Neuronal stem cell (in vitro differentiated cells): ENCODE data around the gene GALM.
"Not testable (repeated sequence)": the region's sequence is repeated elsewhere in the genome, so short reads cannot be mapped to it uniquely, and the experiment has no call there.

Experiments used
- DNase-seq: peaks from one replicate; pipeline ENCODE4 v3.0.0-alpha.2; 2013; ENCODE audit warnings: low spot score
- H2AFZ ChIP-seq: one replicate; pipeline ENCODE4 v1.6.1; 2013; ENCODE audit warnings: mild to moderate bottlenecking, low read length, inconsistent platforms
- H2AK5ac ChIP-seq: 2 replicates; pipeline ENCODE4 v1.6.1; 2013; ENCODE audit warnings: low read depth, mild to moderate bottlenecking, inconsistent platforms, low read length, moderate library complexity, mixed read lengths
- H2BK120ac ChIP-seq: 2 replicates; pipeline ENCODE4 v1.6.1; 2013; ENCODE audit warnings: low read depth, mild to moderate bottlenecking, inconsistent platforms, low read length, moderate library complexity, mixed read lengths
- H2BK12ac ChIP-seq: one replicate; pipeline ENCODE4 v1.6.1; 2013; ENCODE audit warnings: low read length, inconsistent platforms
- H2BK15ac ChIP-seq: 2 replicates; pipeline ENCODE4 v1.6.1; 2013; ENCODE audit warnings: mild to moderate bottlenecking, low read length, inconsistent platforms, mixed read lengths
- H2BK5ac ChIP-seq: one replicate; pipeline ENCODE4 v1.6.1; 2013; ENCODE audit warnings: inconsistent platforms, mild to moderate bottlenecking, low read length, moderate library complexity
- H3K14ac ChIP-seq: one replicate; pipeline ENCODE4 v1.6.1; 2013; ENCODE audit warnings: low read length, inconsistent platforms
- H3K18ac ChIP-seq: 2 replicates; pipeline ENCODE4 v1.6.1; 2013; ENCODE audit warnings: low read length, inconsistent platforms
- H3K23ac ChIP-seq: 2 replicates; pipeline ENCODE4 v1.6.1; 2013; ENCODE audit warnings: low read depth, mild to moderate bottlenecking, mixed read lengths, low read length, inconsistent platforms; ENCODE audit not compliant: poor library complexity
- H3K27ac ChIP-seq: replicated peaks from 3 replicates; pipeline ENCODE4 v1.5.1; 2013; ENCODE audit warnings: low read length, inconsistent platforms
- H3K27me3 ChIP-seq, 3 experiments: 2 replicates each; pipeline ENCODE4 v1.6.1; 2013; ENCODE audit warnings: low read length in 3 of 3, mild to moderate bottlenecking in 2 of 3, inconsistent platforms in 1 of 3, low read depth in 1 of 3, mixed read lengths in 1 of 3, moderate library complexity in 1 of 3; ENCODE audit not compliant: control insufficient read depth in 3 of 3, insufficient read depth in 3 of 3
- H3K36me3 ChIP-seq, 2 donors: replicated peaks in 1 of 2; 2 replicates each; pipeline ENCODE4 v1.6.1; 2013; ENCODE audit warnings: low read length in 2 of 2; ENCODE audit not compliant: control insufficient read depth in 2 of 2, insufficient read depth in 2 of 2
- H3K4ac ChIP-seq: 2 replicates; pipeline ENCODE4 v1.6.1; 2013; ENCODE audit warnings: inconsistent platforms, mild to moderate bottlenecking, low read length, moderate library complexity
- H3K4me1 ChIP-seq, 2 donors: 1 replicate in 1 of 2; 2 replicates in 1 of 2; pipeline ENCODE4 v1.6.1; 2013; ENCODE audit warnings: low read length in 2 of 2, low read depth in 1 of 2; ENCODE audit not compliant: control insufficient read depth in 2 of 2, insufficient read depth in 1 of 2
- H3K4me2 ChIP-seq: one replicate; pipeline ENCODE4 v1.6.1; 2013; ENCODE audit warnings: mild to moderate bottlenecking, low read length, inconsistent platforms; ENCODE audit not compliant: insufficient read depth, poor library complexity, severe bottlenecking
- H3K4me3 ChIP-seq, 2 donors: 2 replicates each; pipeline ENCODE4 v1.5.1; 2013; ENCODE audit warnings: low read length in 2 of 2, mild to moderate bottlenecking in 2 of 2, inconsistent platforms in 1 of 2, moderate library complexity in 1 of 2
- H3K79me1 ChIP-seq: one replicate; pipeline ENCODE4 v1.6.1; 2013; ENCODE audit warnings: low read depth, mild to moderate bottlenecking, inconsistent platforms, low read length, moderate library complexity
- H3K9ac ChIP-seq: one replicate; pipeline ENCODE4 v1.6.1; 2013; ENCODE audit warnings: mild to moderate bottlenecking, low read depth, low read length, inconsistent platforms; ENCODE audit not compliant: poor library complexity
- H3K9me3 ChIP-seq, 2 donors: replicated peaks in 1 of 2; 2 replicates each; pipeline versions ENCODE3 to v1.6.1; 2013; ENCODE audit warnings: low read length in 2 of 2, mild to moderate bottlenecking in 2 of 2, inconsistent platforms in 1 of 2, low read depth in 1 of 2, mixed read lengths in 1 of 2, moderate library complexity in 1 of 2; ENCODE audit not compliant: control insufficient read depth in 2 of 2, insufficient read depth in 1 of 2
- H4K8ac ChIP-seq: one replicate; pipeline ENCODE4 v1.6.1; 2013; ENCODE audit warnings: low read depth, mild to moderate bottlenecking, inconsistent platforms, low read length, moderate library complexity
- H4K91ac ChIP-seq: one replicate; pipeline ENCODE4 v1.6.1; 2013; ENCODE audit warnings: low read length, low read depth, mild to moderate bottlenecking, inconsistent platforms; ENCODE audit not compliant: poor library complexity
- WGBS, 2 donors: extraction: QIAGEN DNeasy Blood & Tissue Kit; methylation state at CpG; one replicate each; pipeline ENCODE4 v1.1.7; 2013; ENCODE audit warnings: missing lambda C conversion rate in 2 of 2, mixed read lengths in 1 of 2; ENCODE audit not compliant: insufficient read length in 2 of 2, insufficient replicate concordance in 1 of 2; ENCODE audit errors: extremely low coverage in 2 of 2; 5-methylcytosine and 5-hydroxymethylcytosine counted together

GALM gene

GRCh38 chr2:38708491-38708890 lies 42.6 kb downstream of the GALM start:
- H2AFZ ChIP-seq, H2AK5ac ChIP-seq, H3K9ac ChIP-seq, H3K36me3 ChIP-seq, H3K4me1 ChIP-seq, H3K14ac ChIP-seq, H3K18ac ChIP-seq, H3K4ac ChIP-seq, H3K9me3 ChIP-seq, H3K23ac ChIP-seq, H2BK15ac ChIP-seq, H3K27ac ChIP-seq, H3K4me3 ChIP-seq, DNase-seq, H2BK5ac ChIP-seq, H2BK120ac ChIP-seq, H3K4me2 ChIP-seq, H4K91ac ChIP-seq, H4K8ac ChIP-seq, H3K27me3 ChIP-seq, H2BK12ac ChIP-seq, H3K79me1 ChIP-seq: not testable (repeated sequence)
- WGBS, 2 donors = no CpG with 5 or more reads among the region's 9 CpGs

- H3K23ac ChIP-seq = no peak overlapping the region
- peaks cover 0 to 4% of the 10 kb centered on the region in 2 donors for H3K36me3 ChIP-seq
- no peaks in the 10 kb centered on the region for H3K27me3 ChIP-seq
- no peak overlapping the region for H2BK5ac ChIP-seq
- H2AFZ ChIP-seq = no peak overlapping the region
- no peaks in the 10 kb centered on the region for H3K9me3 ChIP-seq
- no peak overlapping the region for H3K18ac ChIP-seq
- no peak overlapping the region for H2AK5ac ChIP-seq
- no peaks in the 10 kb centered on the region for H3K79me1 ChIP-seq
- no peak overlapping the region for H3K14ac ChIP-seq
- H3K4me2 ChIP-seq = no peak overlapping the region
- H4K91ac ChIP-seq = no peak overlapping the region
- H3K27ac ChIP-seq = no peak overlapping the region
- H2BK12ac ChIP-seq = no peak overlapping the region
- peaks cover 0 to 3% of the 10 kb centered on the region in 2 donors for H3K4me1 ChIP-seq
- H2BK120ac ChIP-seq = no peak overlapping the region
- H3K4ac ChIP-seq = no peak overlapping the region
- H3K4me3 ChIP-seq = no peak overlapping the region
- DNase-seq = no peak
- WGBS, 2 donors = no CpG with 5 or more reads among the region's 12 CpGs
- no peak overlapping the region for H2BK15ac ChIP-seq
- H3K9ac ChIP-seq = no peak overlapping the region
- no peak overlapping the region for H4K8ac ChIP-seq
These were observed 43.1 kb downstream of the GALM start for GRCh38 chr2:38708900-38709566.

- Histone ChIP-seq H3K27ac (no peak overlapping the region), H3K9ac (no peak overlapping the region), H3K23ac (no peak overlapping the region), H4K8ac (no peak overlapping the region), H3K27me3 (no peaks in the 10 kb centered on the region), H3K18ac (no peak overlapping the region), H2BK15ac (no peak overlapping the region), H3K9me3 (no peaks in the 10 kb centered on the region), H3K4me3 (peak overlapping the region in 1 of 2 donors; percentile 3), H2AK5ac (no peak overlapping the region), H4K91ac (no peak overlapping the region), H3K14ac (no peak overlapping the region), H2BK5ac (no peak overlapping the region), H3K79me1 (no peaks in the 10 kb centered on the region), H2AFZ (no peak overlapping the region), H2BK120ac (no peak overlapping the region), H3K4me1 (peaks cover 0 to 3% of the 10 kb centered on the region in 2 donors), H3K4me2 (no peak overlapping the region), H3K36me3 (peaks cover 0 to 4% of the 10 kb centered on the region in 2 donors), H3K4ac (no peak overlapping the region), H2BK12ac (no peak overlapping the region)
- no peak for DNase-seq
- no CpG with 5 or more reads among the region's 5 CpGs for WGBS, 2 donors
These were observed 43.8 kb downstream of the GALM start for GRCh38 chr2:38709567-38710194.

GRCh38 chr2:38711558-38711957 lies 45.6 kb downstream of the GALM start:
- no peaks in the 10 kb centered on the region for H3K9me3 ChIP-seq

More at GRCh38 chr2:38711558-38711957, 45.6 kb downstream of the GALM start:
- H3K23ac ChIP-seq = no peak overlapping the region
- no peak overlapping the region for H3K14ac ChIP-seq
- no peak overlapping the region for H3K18ac ChIP-seq
- no peak overlapping the region for H3K4me2 ChIP-seq
- H3K27me3 ChIP-seq = no peaks in the 10 kb centered on the region
- H3K79me1 ChIP-seq = no peaks in the 10 kb centered on the region
- no peak overlapping the region for H2AFZ ChIP-seq
- no peak overlapping the region for H3K9ac ChIP-seq
- H2BK120ac ChIP-seq = no peak overlapping the region
- H3K27ac ChIP-seq = no peak overlapping the region
- H4K8ac ChIP-seq = no peak overlapping the region
- H2BK5ac ChIP-seq = no peak overlapping the region
- H2BK15ac ChIP-seq = no peak overlapping the region
- peaks cover 0 to 4% of the 10 kb centered on the region in 2 donors for H3K36me3 ChIP-seq
- H3K4me1 ChIP-seq = peaks cover 0 to 3% of the 10 kb centered on the region in 2 donors
- H3K4ac ChIP-seq = no peak overlapping the region
- no peak overlapping the region for H2BK12ac ChIP-seq
- H2AK5ac ChIP-seq = no peak overlapping the region
- no peak overlapping the region for H3K4me3 ChIP-seq
- H4K91ac ChIP-seq = no peak overlapping the region
- DNase-seq = no peak
